HepG2 (cell line): ENCODE measurements around the gene PKP4. TPM values are rescaled to one million over a fixed set of nuclear protein-coding genes. Genes with fewer than 3 reads are reported as not detected.
"Not testable (repeated sequence)": the region's sequence is repeated elsewhere in the genome, so short reads cannot be mapped to it uniquely, and the experiment has no call there.

Experiments
- ATM ChIP-seq: fragments of 450-650 bp; IDR thresholded peaks from 2 replicates; pipeline ENCODE4 v1.7.1; 2017; ENCODE audit warnings: mild to moderate bottlenecking, borderline replicate concordance
- HOXA3 ChIP-seq: sonication (generic); formaldehyde crosslinking; IDR thresholded peaks from 2 replicates; pipeline ENCODE4 v1.5.0; 2020; ENCODE audit warnings: missing genetic modification reagents
- NONO ChIP-seq, 2 experiments: fragments of 450-650 bp in 1 of 2; sonication (generic) in 1 of 2; formaldehyde crosslinking in 1 of 2; IDR thresholded peaks in 1 of 2; conservative IDR thresholded peaks in 1 of 2; 2 replicates each; pipeline versions ENCODE4 v1.6.1 to v1.8.0; 2017 to 2022; ENCODE audit warnings: mild to moderate bottlenecking in 1 of 2, missing genetic modification reagents in 1 of 2, moderate library complexity in 1 of 2
- TFE3 ChIP-seq: IDR thresholded peaks from 2 replicates; pipeline ENCODE4 v1.6.1; 2016
- ZFP1 ChIP-seq: IDR thresholded peaks from 2 replicates; pipeline ENCODE4 v1.6.1; 2016
- ZNF12 ChIP-seq: sonication (generic); formaldehyde crosslinking; IDR thresholded peaks from 2 replicates; pipeline ENCODE4 v1.5.0; 2020; ENCODE audit warnings: missing genetic modification reagents
- ZNF343 ChIP-seq: sonication (generic); formaldehyde crosslinking; IDR thresholded peaks from 2 replicates; pipeline ENCODE4 v1.4.0; 2020; ENCODE audit warnings: mild to moderate bottlenecking, missing genetic modification reagents
- ZNF547 ChIP-seq: sonication (generic); formaldehyde crosslinking; IDR thresholded peaks from 2 replicates; pipeline ENCODE4 v1.5.1; 2020; ENCODE audit warnings: mild to moderate bottlenecking, missing genetic modification reagents
- ZNF574 ChIP-seq: sonication (generic); formaldehyde crosslinking; IDR thresholded peaks from 2 replicates; pipeline ENCODE4 v1.4.0; 2020; ENCODE audit warnings: missing genetic modification reagents
- ZNF670 ChIP-seq: sonication (generic); formaldehyde crosslinking; IDR thresholded peaks from 2 replicates; pipeline ENCODE4 v1.8.0; 2022; ENCODE audit warnings: mild to moderate bottlenecking, missing genetic modification reagents, borderline replicate concordance
- polyA plus RNA-seq, 8 experiments: library from polyadenylated mRNA; depleted of rRNA in 3 of 8; stranded (reverse) in 7 of 8; unstranded in 1 of 8; fragments of >200 nt; fragmentation: Illumina TruSeq in 4 of 8; extraction: Trizol in 4 of 8; gene quantifications; 2 replicates each; pipeline versions ENCODE4 v1.2.1 to v1.2.3, GENCODE V29; 2011 to 2016; ENCODE audit warnings: low read depth in 4 of 8, missing spikeins in 1 of 8, mixed read lengths in 1 of 8; ENCODE audit not compliant: insufficient read depth in 1 of 8
- total RNA-seq, 5 experiments: library from RNA; depleted of rRNA; stranded (reverse); fragments of >200 nt; fragmentation: Illumina TruSeq; extraction: Trizol; gene quantifications; 2 replicates each; pipeline ENCODE4 v1.2.3, GENCODE V29; 2016; ENCODE audit warnings: low read depth in 1 of 5
- TF ChIP-seq, protein P1 (sequence below): sonication (generic); formaldehyde crosslinking; IDR thresholded peaks from 2 replicates; pipeline ENCODE4 v1.4.0; 2020; ENCODE audit warnings: missing genetic modification reagents
- TF ChIP-seq, protein P2 (sequence below): sonication (generic); formaldehyde crosslinking; IDR thresholded peaks from 2 replicates; pipeline ENCODE4 v1.4.0; 2020; ENCODE audit warnings: missing genetic modification reagents, borderline replicate concordance
- TF ChIP-seq, protein P3 (sequence below): sonication (generic); formaldehyde crosslinking; IDR thresholded peaks from 2 replicates; pipeline ENCODE4 v1.5.1; 2020; ENCODE audit warnings: mild to moderate bottlenecking, moderate library complexity, missing genetic modification reagents

The PKP4 gene
- total and polyA plus RNA-seq, 2 of the 13 experiments (the other 11 are each of a cell fraction or from before 2014, with no cell fraction given): 80.9 to 90.5 TPM

DNA sequence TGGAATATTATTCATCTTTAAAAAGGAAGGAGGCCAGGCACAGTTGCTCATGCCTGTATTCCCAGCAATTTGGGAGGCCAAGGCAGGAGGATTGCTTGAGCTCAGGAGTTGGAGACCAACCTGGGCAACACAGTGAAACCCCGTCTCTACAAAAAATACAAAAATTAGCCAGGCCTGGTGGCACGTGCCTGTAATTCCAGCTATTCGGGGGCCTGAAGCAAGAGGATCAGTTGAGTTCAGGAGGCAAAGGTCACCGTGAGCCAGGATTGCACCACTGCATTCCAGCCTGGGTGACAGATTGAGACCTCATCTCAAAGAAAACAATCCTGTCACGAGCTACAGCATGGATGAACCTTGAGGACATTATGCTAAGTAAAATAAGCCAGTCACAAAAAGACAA is 239.0 kb downstream of the PKP4 start (continued):
- TF ChIP-seq, protein P1, sequence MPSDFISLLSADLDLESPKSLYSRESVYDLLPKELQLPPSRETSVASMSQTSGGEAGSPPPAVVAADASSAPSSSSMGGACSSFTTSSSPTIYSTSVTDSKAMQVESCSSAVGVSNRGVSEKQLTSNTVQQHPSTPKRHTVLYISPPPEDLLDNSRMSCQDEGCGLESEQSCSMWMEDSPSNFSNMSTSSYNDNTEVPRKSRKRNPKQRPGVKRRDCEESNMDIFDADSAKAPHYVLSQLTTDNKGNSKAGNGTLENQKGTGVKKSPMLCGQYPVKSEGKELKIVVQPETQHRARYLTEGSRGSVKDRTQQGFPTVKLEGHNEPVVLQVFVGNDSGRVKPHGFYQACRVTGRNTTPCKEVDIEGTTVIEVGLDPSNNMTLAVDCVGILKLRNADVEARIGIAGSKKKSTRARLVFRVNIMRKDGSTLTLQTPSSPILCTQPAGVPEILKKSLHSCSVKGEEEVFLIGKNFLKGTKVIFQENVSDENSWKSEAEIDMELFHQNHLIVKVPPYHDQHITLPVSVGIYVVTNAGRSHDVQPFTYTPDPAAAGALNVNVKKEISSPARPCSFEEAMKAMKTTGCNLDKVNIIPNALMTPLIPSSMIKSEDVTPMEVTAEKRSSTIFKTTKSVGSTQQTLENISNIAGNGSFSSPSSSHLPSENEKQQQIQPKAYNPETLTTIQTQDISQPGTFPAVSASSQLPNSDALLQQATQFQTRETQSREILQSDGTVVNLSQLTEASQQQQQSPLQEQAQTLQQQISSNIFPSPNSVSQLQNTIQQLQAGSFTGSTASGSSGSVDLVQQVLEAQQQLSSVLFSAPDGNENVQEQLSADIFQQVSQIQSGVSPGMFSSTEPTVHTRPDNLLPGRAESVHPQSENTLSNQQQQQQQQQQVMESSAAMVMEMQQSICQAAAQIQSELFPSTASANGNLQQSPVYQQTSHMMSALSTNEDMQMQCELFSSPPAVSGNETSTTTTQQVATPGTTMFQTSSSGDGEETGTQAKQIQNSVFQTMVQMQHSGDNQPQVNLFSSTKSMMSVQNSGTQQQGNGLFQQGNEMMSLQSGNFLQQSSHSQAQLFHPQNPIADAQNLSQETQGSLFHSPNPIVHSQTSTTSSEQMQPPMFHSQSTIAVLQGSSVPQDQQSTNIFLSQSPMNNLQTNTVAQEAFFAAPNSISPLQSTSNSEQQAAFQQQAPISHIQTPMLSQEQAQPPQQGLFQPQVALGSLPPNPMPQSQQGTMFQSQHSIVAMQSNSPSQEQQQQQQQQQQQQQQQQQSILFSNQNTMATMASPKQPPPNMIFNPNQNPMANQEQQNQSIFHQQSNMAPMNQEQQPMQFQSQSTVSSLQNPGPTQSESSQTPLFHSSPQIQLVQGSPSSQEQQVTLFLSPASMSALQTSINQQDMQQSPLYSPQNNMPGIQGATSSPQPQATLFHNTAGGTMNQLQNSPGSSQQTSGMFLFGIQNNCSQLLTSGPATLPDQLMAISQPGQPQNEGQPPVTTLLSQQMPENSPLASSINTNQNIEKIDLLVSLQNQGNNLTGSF: 0 out of 2 replicates have a peak, but pooled peaks have one; percentile 33
- TF ChIP-seq HOXA3 (CRISPR knock-in tag) (peak; percentile 85), ZNF12 (CRISPR knock-in tag) (peak; percentile 89), TFE3 (CRISPR knock-in tag) (peak; percentile 98), NONO (CRISPR knock-in tag; conservative IDR thresholded peaks at IDR 0.05) (peak; percentile 66; the same call in 1 of the 2 replicates), ZNF670 (CRISPR knock-in tag) (0 out of 2 replicates have a peak, but pooled peaks have one; percentile 32), ZFP1 (peak; percentile 89), ZNF343 (0 out of 2 replicates have a peak, but pooled peaks have one; percentile 48), ZNF574 (peak; percentile 83), ZNF547 (CRISPR knock-in tag) (peak; percentile 64; the same call in 1 of the 2 replicates), ATM (peak; percentile 30; the same call in 1 of the 2 replicates)
- TF ChIP-seq NONO (IDR thresholded peaks at IDR 0.05): not testable (repeated sequence)
- TF ChIP-seq, protein P2, sequence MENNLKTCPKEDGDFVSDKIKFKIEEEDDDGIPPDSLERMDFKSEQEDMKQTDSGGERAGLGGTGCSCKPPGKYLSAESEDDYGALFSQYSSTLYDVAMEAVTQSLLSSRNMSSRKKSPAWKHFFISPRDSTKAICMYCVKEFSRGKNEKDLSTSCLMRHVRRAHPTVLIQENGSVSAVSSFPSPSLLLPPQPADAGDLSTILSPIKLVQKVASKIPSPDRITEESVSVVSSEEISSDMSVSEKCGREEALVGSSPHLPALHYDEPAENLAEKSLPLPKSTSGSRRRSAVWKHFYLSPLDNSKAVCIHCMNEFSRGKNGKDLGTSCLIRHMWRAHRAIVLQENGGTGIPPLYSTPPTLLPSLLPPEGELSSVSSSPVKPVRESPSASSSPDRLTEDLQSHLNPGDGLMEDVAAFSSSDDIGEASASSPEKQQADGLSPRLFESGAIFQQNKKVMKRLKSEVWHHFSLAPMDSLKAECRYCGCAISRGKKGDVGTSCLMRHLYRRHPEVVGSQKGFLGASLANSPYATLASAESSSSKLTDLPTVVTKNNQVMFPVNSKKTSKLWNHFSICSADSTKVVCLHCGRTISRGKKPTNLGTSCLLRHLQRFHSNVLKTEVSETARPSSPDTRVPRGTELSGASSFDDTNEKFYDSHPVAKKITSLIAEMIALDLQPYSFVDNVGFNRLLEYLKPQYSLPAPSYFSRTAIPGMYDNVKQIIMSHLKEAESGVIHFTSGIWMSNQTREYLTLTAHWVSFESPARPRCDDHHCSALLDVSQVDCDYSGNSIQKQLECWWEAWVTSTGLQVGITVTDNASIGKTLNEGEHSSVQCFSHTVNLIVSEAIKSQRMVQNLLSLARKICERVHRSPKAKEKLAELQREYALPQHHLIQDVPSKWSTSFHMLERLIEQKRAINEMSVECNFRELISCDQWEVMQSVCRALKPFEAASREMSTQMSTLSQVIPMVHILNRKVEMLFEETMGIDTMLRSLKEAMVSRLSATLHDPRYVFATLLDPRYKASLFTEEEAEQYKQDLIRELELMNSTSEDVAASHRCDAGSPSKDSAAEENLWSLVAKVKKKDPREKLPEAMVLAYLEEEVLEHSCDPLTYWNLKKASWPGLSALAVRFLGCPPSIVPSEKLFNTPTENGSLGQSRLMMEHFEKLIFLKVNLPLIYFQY (CRISPR knock-in tag): 0 out of 2 replicates have a peak, but pooled peaks have one; percentile 53
- TF ChIP-seq, protein P3, sequence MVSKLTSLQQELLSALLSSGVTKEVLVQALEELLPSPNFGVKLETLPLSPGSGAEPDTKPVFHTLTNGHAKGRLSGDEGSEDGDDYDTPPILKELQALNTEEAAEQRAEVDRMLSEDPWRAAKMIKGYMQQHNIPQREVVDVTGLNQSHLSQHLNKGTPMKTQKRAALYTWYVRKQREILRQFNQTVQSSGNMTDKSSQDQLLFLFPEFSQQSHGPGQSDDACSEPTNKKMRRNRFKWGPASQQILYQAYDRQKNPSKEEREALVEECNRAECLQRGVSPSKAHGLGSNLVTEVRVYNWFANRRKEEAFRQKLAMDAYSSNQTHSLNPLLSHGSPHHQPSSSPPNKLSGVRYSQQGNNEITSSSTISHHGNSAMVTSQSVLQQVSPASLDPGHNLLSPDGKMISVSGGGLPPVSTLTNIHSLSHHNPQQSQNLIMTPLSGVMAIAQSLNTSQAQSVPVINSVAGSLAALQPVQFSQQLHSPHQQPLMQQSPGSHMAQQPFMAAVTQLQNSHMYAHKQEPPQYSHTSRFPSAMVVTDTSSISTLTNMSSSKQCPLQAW (CRISPR knock-in tag): peak; percentile 79
